Right lobe of liver (tissue), 6 donors: Measurements from ENCODE around the gene TBXAS1. TPM values are rescaled to one million over a fixed set of nuclear protein-coding genes. Genes with fewer than 3 reads are reported as not detected.

Source experiments
- ATAC-seq, 4 donors: fragments of 200-7000 bp; cut with Tn5 transposase; one replicate each; pipeline ENCODE4 v1.9.1; 2020; ENCODE audit warnings: mild to moderate bottlenecking in 4 of 4, moderate library complexity in 4 of 4
- DNase-seq, 3 donors: peaks; one replicate each; pipeline ENCODE4 v3.0.0-alpha.2; 2020
- H3K27ac ChIP-seq, 3 donors: fragments of 200-600 bp; one replicate each; pipeline ENCODE4 v1.8.0; 2022
- H3K27me3 ChIP-seq, 2 donors: fragments of 200-600 bp; one replicate each; pipeline ENCODE4 v1.8.0; 2022
- H3K36me3 ChIP-seq, 4 donors: fragments of 200-600 bp; sonication (generic) in 1 of 4; one replicate each; pipeline versions ENCODE4 v1.5.1 to v1.8.0; 2017 to 2022; ENCODE audit warnings: control low read depth in 1 of 4
- H3K4me1 ChIP-seq, 4 donors: fragments of 200-600 bp; sonication (generic) in 1 of 4; one replicate each; pipeline versions ENCODE4 v1.5.1 to v1.8.0; 2017 to 2022; ENCODE audit warnings: control low read depth in 1 of 4
- H3K4me3 ChIP-seq, 3 donors: fragments of 200-600 bp; one replicate each; pipeline ENCODE4 v1.8.0; 2022
- H3K9me3 ChIP-seq, 4 donors: fragments of 200-600 bp; sonication (generic) in 1 of 4; one replicate each; pipeline versions ENCODE4 v1.5.1 to v1.8.0; 2017 to 2022; ENCODE audit warnings: control low read depth in 1 of 4
- POLR2A ChIP-seq: fragments of 450-650 bp; IDR thresholded peaks from one replicate; pipeline ENCODE4 v1.6.1; 2017; ENCODE audit warnings: antibody characterized with exemption, mild to moderate bottlenecking
- WGBS: methylation state at CpG from one replicate; pipeline ENCODE4 v1.1.6; 2018; ENCODE audit warnings: low coverage, low lambda C conversion rate; ENCODE audit not compliant: insufficient coverage; ENCODE audit errors: missing lambda C conversion rate; 5-methylcytosine and 5-hydroxymethylcytosine counted together
- intact Hi-C, 2 donors: fragments of 100-400 bp; cut with DNase I; formaldehyde crosslinking; loops; one replicate each; pipeline versions ENCODE4 v1.11.2 to v1.14.1; 2022
- total RNA-seq, 6 experiments: library from RNA; depleted of rRNA in 2 of 6; stranded (reverse); fragments of >200 nt in 2 of 6; fragmentation: NEBNext Ultra II Directional in 3 of 6; extraction: Animal tissue kit (Norgen Biotek cat#: 25700) in 3 of 6; gene quantifications; one replicate each; pipeline versions ENCODE4 v1.1.0 to v1.2.4, GENCODE V29; 2016 to 2023
- TF ChIP-seq, protein P1 (sequence below), 4 donors: fragments of 200-600 bp in 3 of 4; fragments of 450-650 bp in 1 of 4; IDR thresholded peaks; one replicate each; pipeline versions ENCODE4 v1.5.1 to v1.8.0; 2016 to 2022; ENCODE audit warnings: antibody characterized with exemption in 4 of 4, mild to moderate bottlenecking in 2 of 4
- donor health status: DM: no; HTN: yes; CAD: no.
- donor health status: DM: no; HTN: no; CAD: no.
- donor health status: DM: no; HTN: no; CAD: no.
- donor health status: DM: no; HTN: yes; CAD: no.
- donor health status: DM: no; HTN: yes; CAD: no.

TBXAS1 gene
- total RNA-seq, 6 experiments from 2014 or later, result 7.6 to 15.6 (median 12.2) TPM

DNA sequence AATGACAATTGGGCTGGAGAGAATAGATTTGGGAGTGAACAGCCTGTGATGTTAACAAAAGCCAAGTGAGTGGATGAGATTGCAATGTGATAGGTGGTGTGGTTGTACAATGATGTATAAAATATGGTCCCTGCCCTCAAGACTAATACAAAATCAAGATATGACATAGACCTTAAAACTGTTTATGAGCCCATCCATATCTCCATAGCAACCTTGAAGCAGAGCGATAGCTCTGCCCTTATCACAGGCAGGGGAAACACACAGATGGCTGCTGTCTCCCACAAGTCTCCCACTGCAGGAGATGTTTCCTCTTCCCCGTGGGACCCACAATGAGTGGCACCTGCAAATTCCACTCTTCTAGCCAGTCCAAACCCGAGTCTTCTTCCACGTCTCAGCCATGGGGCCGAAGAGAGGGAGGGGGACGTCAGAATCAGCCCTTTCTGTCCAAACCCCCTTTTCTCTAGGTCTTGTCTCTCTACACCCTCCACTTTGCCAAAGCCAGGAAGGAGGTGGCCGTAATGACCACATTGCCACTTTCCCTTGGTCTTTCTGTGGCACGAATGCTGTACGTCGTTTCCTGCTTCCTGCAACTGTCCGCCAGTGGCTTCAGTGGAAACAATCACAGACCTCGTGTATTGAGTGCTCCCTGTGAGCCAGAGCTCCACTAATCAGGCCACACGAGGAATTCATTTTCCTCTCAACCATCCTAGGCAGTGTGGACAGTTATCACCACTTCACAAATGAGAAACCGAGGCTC is 7.5 kb upstream of the TBXAS1 start:
- Histone ChIP-seq H3K27ac (no peak overlapping the region), H3K9me3 (no peaks in the 10 kb centered on the region), H3K4me3 (no peak overlapping the region), H3K4me1 (no peaks in the 10 kb centered on the region), H3K36me3 (no peaks in the 10 kb centered on the region), H3K27me3 (no peaks in the 10 kb centered on the region)
- DNase-seq (peak in 1 of 3 donors; percentile 20), ATAC-seq (no peak)
- WGBS, result 39% methylated on average over 9 of the region's 14 CpGs
- TF ChIP-seq, protein P1, sequence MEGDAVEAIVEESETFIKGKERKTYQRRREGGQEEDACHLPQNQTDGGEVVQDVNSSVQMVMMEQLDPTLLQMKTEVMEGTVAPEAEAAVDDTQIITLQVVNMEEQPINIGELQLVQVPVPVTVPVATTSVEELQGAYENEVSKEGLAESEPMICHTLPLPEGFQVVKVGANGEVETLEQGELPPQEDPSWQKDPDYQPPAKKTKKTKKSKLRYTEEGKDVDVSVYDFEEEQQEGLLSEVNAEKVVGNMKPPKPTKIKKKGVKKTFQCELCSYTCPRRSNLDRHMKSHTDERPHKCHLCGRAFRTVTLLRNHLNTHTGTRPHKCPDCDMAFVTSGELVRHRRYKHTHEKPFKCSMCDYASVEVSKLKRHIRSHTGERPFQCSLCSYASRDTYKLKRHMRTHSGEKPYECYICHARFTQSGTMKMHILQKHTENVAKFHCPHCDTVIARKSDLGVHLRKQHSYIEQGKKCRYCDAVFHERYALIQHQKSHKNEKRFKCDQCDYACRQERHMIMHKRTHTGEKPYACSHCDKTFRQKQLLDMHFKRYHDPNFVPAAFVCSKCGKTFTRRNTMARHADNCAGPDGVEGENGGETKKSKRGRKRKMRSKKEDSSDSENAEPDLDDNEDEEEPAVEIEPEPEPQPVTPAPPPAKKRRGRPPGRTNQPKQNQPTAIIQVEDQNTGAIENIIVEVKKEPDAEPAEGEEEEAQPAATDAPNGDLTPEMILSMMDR (IDR thresholded peaks at IDR 0.05), result no peak
- no peak for TF ChIP-seq POLR2A
- intact Hi-C loops, result no loop called here

DNA sequence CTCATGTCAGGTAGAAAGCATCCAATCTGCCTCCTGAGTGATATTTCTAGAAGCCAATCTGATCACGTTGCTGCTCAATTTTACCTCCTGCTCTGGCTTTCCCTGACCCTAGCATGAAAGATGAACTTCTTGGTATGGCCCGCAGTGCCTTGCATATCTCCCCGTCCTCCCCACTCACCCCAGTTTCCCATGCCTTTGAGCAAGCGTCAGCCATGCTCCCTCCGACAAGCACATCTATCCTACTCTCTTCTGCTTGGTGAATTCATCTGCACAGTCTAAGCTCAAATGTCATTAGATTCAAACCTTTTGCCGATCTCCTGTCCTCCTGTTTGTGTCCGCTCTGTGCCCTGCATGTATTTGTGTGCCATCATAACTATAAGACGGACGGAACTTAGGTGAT is 6.2 kb upstream of the TBXAS1 start:
- TF ChIP-seq POLR2A, result no peak
- TF ChIP-seq, protein P1 (IDR thresholded peaks at IDR 0.05), result no peak
- no peaks in the 10 kb centered on the region for H3K27me3 ChIP-seq
- no peak overlapping the region for H3K27ac ChIP-seq
- H3K4me3 ChIP-seq, result no peak overlapping the region
- ATAC-seq (no peak), DNase-seq (no peak)
- H3K4me1 ChIP-seq, result no peaks in the 10 kb centered on the region
- no peaks in the 10 kb centered on the region for H3K9me3 ChIP-seq
- no peaks in the 10 kb centered on the region for H3K36me3 ChIP-seq
- WGBS, result 93% methylated on average over 9 of the region's 9 CpGs
- intact Hi-C loops, result no loop called here

DNA sequence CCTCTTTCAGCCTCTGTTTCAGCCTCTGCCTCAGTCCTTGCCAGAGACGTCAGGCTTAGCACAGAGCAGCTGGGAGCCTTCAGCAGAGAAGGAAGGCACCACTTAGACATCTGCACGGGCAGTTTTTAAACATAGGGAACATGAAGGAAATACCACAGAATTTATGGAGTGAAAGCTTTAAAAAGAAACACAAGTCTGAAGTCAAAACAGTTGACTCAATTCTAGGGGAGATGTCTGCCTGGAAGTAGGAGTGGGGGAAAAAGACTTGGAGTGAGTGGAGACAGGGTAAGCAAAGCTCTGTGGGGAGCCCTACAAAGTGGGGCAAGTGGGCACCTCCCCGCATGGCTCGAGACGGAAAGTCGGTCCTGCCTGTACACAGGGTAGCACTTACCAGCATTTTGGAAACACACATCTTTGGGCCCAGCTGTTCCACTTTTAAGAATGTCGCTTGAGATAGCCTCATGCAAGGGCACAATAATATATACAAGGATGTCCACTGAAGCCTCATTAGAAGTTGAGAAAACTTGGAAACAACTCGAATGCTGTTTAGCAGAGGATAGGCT is 5.0 kb upstream of the TBXAS1 start:
- WGBS, result 70% methylated on average over 4 of the region's 8 CpGs
- Histone ChIP-seq H3K36me3 (no peaks in the 10 kb centered on the region), H3K27ac (no peak overlapping the region), H3K4me3 (no peak overlapping the region), H3K9me3 (no peaks in the 10 kb centered on the region), H3K4me1 (no peaks in the 10 kb centered on the region), H3K27me3 (no peaks in the 10 kb centered on the region)
- TF ChIP-seq, protein P1 (IDR thresholded peaks at IDR 0.05), result no peak
- TF ChIP-seq POLR2A, result no peak
- ATAC-seq (peak in 2 of 4 donors; percentile 20 to 23), DNase-seq (peak in 1 of 3 donors; percentile 36)
- intact Hi-C loops, result no loop called here

DNA sequence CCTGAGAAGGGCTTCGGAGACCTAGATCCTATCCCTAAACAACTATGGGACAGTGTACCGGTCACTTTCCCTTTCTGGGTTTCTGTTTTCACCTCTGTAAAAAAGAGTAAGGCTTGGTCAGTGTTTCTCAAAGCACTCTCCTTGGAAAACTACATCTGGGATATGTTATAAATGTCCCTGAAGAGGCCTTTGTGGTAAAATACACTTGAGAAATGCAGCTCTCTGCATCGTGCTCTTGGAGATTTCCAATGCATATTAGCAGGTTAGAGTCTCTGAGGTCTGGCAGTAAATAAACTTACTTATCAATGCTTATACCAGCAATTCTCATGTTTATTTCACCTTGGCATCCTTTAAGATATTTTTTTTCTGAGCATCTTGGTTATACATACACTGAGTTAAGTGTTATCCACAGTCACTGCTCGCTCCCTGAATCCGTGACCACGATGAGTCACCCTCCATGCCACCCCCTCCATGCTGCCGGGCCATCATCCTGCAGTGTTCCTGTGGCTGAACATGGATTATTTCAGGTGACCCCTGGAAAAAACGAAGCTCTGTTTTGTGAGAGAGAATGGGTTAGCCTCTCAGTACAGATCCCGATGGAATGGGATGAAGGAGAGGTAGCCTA is 3.3 kb upstream of the TBXAS1 start:
- Histone ChIP-seq H3K9me3 (no peaks in the 10 kb centered on the region), H3K27me3 (no peaks in the 10 kb centered on the region), H3K4me1 (no peaks in the 10 kb centered on the region), H3K27ac (no peak overlapping the region), H3K36me3 (no peaks in the 10 kb centered on the region), H3K4me3 (no peak overlapping the region)
- TF ChIP-seq POLR2A, result no peak
- TF ChIP-seq, protein P1 (IDR thresholded peaks at IDR 0.05), result no peak
- no peak for ATAC-seq
- DNase-seq, result no peak
- intact Hi-C loops, result no loop called here
- 76% methylated on average over 9 of the region's 9 CpGs for WGBS
